SK-N-SH treated with all-trans-retinoic acid at 6 μM for 48 hours (cell line): ENCODE data around the gene JCAD.

Experiments used
- ATAC-seq: fragments of 200-7000 bp; cut with Tn5 transposase; 3 replicates; pipeline ENCODE4 v1.9.1; 2020; ENCODE audit warnings: mild to moderate bottlenecking, moderate library complexity
- ARNTL ChIP-seq: fragments of 450-650 bp; formaldehyde crosslinking; IDR thresholded peaks from 2 replicates; pipeline ENCODE4 v1.5.0; 2020; ENCODE audit warnings: low read depth, mild to moderate bottlenecking, moderate library complexity, borderline replicate concordance
- BACH2 ChIP-seq: fragments of 250-450 bp; sonication (Bioruptor Pico); IDR thresholded peaks from 2 replicates; pipeline ENCODE4 v1.9.0; 2021; ENCODE audit warnings: mild to moderate bottlenecking, borderline replicate concordance
- CREB5 ChIP-seq: fragments of 250-450 bp; sonication (Bioruptor Pico); IDR thresholded peaks from 2 replicates; pipeline ENCODE4 v1.5.1; 2020; ENCODE audit warnings: low read depth, mild to moderate bottlenecking, moderate library complexity
- ESRRG ChIP-seq: fragments of 250-450 bp; sonication (Bioruptor Pico); IDR thresholded peaks from 2 replicates; pipeline ENCODE4 v1.6.1; 2021; ENCODE audit warnings: mild to moderate bottlenecking
- GLIS3 ChIP-seq: fragments of 250-450 bp; sonication (Bioruptor Pico); IDR thresholded peaks from 2 replicates; pipeline ENCODE4 v1.5.0; 2020; ENCODE audit warnings: mild to moderate bottlenecking, moderate library complexity
- ISL1 ChIP-seq: fragments of 250-450 bp; sonication (Bioruptor Pico); IDR thresholded peaks from 2 replicates; pipeline ENCODE4 v2.1.2; 2022; ENCODE audit warnings: mild to moderate bottlenecking, moderate library complexity
- OSR1 ChIP-seq: fragments of 250-450 bp; sonication (Bioruptor Pico); IDR thresholded peaks from 2 replicates; pipeline ENCODE4 v1.8.0; 2022; ENCODE audit warnings: moderate library complexity, mild to moderate bottlenecking, inconsistent platforms
- PATZ1 ChIP-seq: fragments of 250-450 bp; sonication (Bioruptor Pico); IDR thresholded peaks from 2 replicates; pipeline ENCODE4 v1.8.0; 2020; ENCODE audit warnings: mild to moderate bottlenecking, moderate library complexity, borderline replicate concordance
- POU6F1 ChIP-seq: fragments of 250-450 bp; sonication (Bioruptor Pico); IDR thresholded peaks from 2 replicates; pipeline ENCODE4 v1.8.0; 2021; ENCODE audit warnings: low read depth, mild to moderate bottlenecking, moderate library complexity, borderline replicate concordance
- PPARA ChIP-seq: fragments of 250-450 bp; sonication (Bioruptor Pico); IDR thresholded peaks from 2 replicates; pipeline ENCODE4 v1.5.0; 2020; ENCODE audit warnings: mild to moderate bottlenecking, borderline replicate concordance
- RARB ChIP-seq: fragments of 250-450 bp; sonication (Bioruptor Pico); IDR thresholded peaks from 2 replicates; pipeline ENCODE4 v1.8.0; 2021; ENCODE audit warnings: mild to moderate bottlenecking, moderate library complexity
- SNAI2 ChIP-seq: fragments of 250-450 bp; sonication (Bioruptor Pico); IDR thresholded peaks from 2 replicates; pipeline ENCODE4 v1.5.0; 2020; ENCODE audit warnings: mild to moderate bottlenecking, moderate library complexity
- TCF4 ChIP-seq: fragments of 250-450 bp; sonication (Bioruptor Pico); IDR thresholded peaks from 2 replicates; pipeline ENCODE4 v1.8.0; 2021; ENCODE audit warnings: mild to moderate bottlenecking, moderate library complexity, borderline replicate concordance
- TOX ChIP-seq: fragments of 250-450 bp; sonication (Bioruptor Pico); IDR thresholded peaks from 2 replicates; pipeline ENCODE4 v1.8.0; 2021; ENCODE audit warnings: mild to moderate bottlenecking, moderate library complexity, borderline replicate concordance
- ZC3H10 ChIP-seq: fragments of 250-450 bp; sonication (Bioruptor Pico); IDR thresholded peaks from 2 replicates; pipeline ENCODE4 v1.5.1; 2021; ENCODE audit warnings: mild to moderate bottlenecking, moderate library complexity
- ZFP3 ChIP-seq: fragments of 250-450 bp; sonication (Bioruptor Pico); IDR thresholded peaks from 2 replicates; pipeline ENCODE4 v1.5.0; 2020; ENCODE audit warnings: mild to moderate bottlenecking, moderate library complexity
- ZFP30 ChIP-seq: fragments of 450-650 bp; formaldehyde crosslinking; IDR thresholded peaks from 2 replicates; pipeline ENCODE4 v1.5.0; 2022; ENCODE audit warnings: mild to moderate bottlenecking, moderate library complexity
- ZNF565 ChIP-seq: fragments of 450-650 bp; formaldehyde crosslinking; conservative IDR thresholded peaks from 2 replicates; pipeline ENCODE4 v1.5.0; 2020; ENCODE audit warnings: low read depth, mild to moderate bottlenecking, moderate library complexity
- ZNF8 ChIP-seq: fragments of 450-650 bp; formaldehyde crosslinking; IDR thresholded peaks from 2 replicates; pipeline ENCODE4 v1.5.0; 2020; ENCODE audit warnings: mild to moderate bottlenecking, moderate library complexity

JCAD gene

GRCh38 chr10:30013757-30014156 lies 45.6 kb downstream of the JCAD start (continued):
- TF ChIP-seq POU6F1 (CRISPR knock-in tag) (no peak), ZNF8 (CRISPR knock-in tag) (no peak), ZNF565 (no peak), RARB (CRISPR knock-in tag) (no peak), ZC3H10 (CRISPR knock-in tag) (no peak), ZFP3 (CRISPR knock-in tag) (no peak)

GRCh38 chr10:30011956-30012647 lies 47.3 kb downstream of the JCAD start:
- peak; percentile 18; the same call in 2 of the 3 replicates for ATAC-seq
- TF ChIP-seq GLIS3 (CRISPR knock-in tag), result no peak
- TF ChIP-seq TCF4 (CRISPR knock-in tag), result no peak
- TF ChIP-seq SNAI2 (CRISPR knock-in tag), result no peak
- no peak for TF ChIP-seq ZFP30 (CRISPR knock-in tag)
- TF ChIP-seq ESRRG, result no peak
- TF ChIP-seq PATZ1 (CRISPR knock-in tag), result no peak
- TF ChIP-seq RARB (CRISPR knock-in tag), result no peak
- no peak for TF ChIP-seq ZNF8 (CRISPR knock-in tag)
- no peak for TF ChIP-seq POU6F1 (CRISPR knock-in tag)
- TF ChIP-seq TOX (CRISPR knock-in tag), result no peak
- TF ChIP-seq CREB5 (CRISPR knock-in tag), result no peak
- TF ChIP-seq PPARA (CRISPR knock-in tag), result no peak
- no peak for TF ChIP-seq ISL1

DNA sequence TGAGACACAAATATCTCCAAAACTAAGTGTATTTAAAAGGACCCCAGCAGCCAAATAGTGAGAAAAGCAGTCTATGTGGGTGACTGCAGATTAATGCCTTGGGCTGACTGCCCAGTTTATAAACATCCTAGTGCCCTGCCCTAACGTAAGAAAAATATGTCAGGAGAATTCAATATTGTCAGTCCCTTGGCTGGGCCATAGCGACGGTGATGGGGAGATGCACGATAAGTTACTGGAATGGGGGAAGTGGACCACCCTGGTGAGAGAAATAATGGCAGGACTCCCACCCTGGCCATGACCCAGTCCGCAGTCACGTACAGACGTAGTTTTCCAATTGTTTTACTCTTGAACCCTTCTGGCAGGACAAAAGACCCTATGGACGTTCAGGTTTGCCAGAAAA lies 48.0 kb downstream of the JCAD start:
- TF ChIP-seq POU6F1 (CRISPR knock-in tag) (no peak), BACH2 (CRISPR knock-in tag) (no peak), TOX (CRISPR knock-in tag) (no peak), RARB (CRISPR knock-in tag) (no peak), PATZ1 (CRISPR knock-in tag) (no peak)
- peak; percentile 18; the same call in 1 of the 3 replicates for ATAC-seq

DNA sequence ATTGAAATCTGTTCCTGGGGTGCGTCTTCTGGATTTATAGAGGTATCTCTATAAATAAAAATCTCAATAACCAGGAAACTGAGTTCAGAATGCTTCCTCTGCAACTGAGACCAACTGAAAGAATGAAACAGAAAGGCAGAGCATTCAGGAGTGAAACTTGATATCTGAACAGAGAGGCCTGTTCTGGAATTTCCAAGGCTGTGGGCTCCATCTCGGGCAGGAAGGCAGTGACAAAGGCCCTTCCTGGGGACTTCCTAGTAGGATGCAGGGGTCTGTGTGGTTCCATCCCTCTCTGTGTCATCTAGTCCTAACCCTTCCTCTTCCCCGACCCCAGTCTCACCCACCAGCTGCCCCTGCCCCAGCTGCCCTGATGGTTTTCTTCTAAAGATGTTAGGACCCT lies 52.0 kb downstream of the JCAD start:
- ATAC-seq, result no peak
- TF ChIP-seq CREB5 (CRISPR knock-in tag), result no peak
- TF ChIP-seq ZFP30 (CRISPR knock-in tag), result no peak
- no peak for TF ChIP-seq RARB (CRISPR knock-in tag)
- TF ChIP-seq POU6F1 (CRISPR knock-in tag), result no peak
- no peak for TF ChIP-seq ZNF565
- TF ChIP-seq OSR1 (CRISPR knock-in tag), result no peak
- no peak for TF ChIP-seq ISL1
- TF ChIP-seq ZFP3 (CRISPR knock-in tag), result no peak
- TF ChIP-seq ZNF8 (CRISPR knock-in tag), result no peak
- no peak for TF ChIP-seq TCF4 (CRISPR knock-in tag)
- TF ChIP-seq GLIS3 (CRISPR knock-in tag), result no peak
- no peak for TF ChIP-seq ARNTL (CRISPR knock-in tag)
